Ishikawa (cell line): ENCODE results near the gene RNASE11.

Experiments
- CEBPB ChIP-seq: IDR thresholded peaks from 2 replicates; pipeline ENCODE4 v1.6.1; 2012
- CREB1 ChIP-seq: IDR thresholded peaks from 2 replicates; pipeline ENCODE4 v1.6.1; 2012; ENCODE audit warnings: low read depth
- EGR1 ChIP-seq: IDR thresholded peaks from 2 replicates; pipeline ENCODE4 v1.6.1; 2012
- EP300 ChIP-seq: IDR thresholded peaks from 2 replicates; pipeline ENCODE4 v1.6.1; 2012; ENCODE audit warnings: borderline replicate concordance
- FOXM1 ChIP-seq: IDR thresholded peaks from 2 replicates; pipeline ENCODE4 v1.6.1; 2012; ENCODE audit warnings: low read depth, borderline replicate concordance
- NFIC ChIP-seq: IDR thresholded peaks from 2 replicates; pipeline ENCODE4 v1.6.1; 2012
- RAD21 ChIP-seq: IDR thresholded peaks from 2 replicates; pipeline ENCODE4 v1.6.1; 2012; ENCODE audit warnings: low read depth
- TAF1 ChIP-seq: IDR thresholded peaks from 2 replicates; pipeline ENCODE4 v1.6.1; 2012; ENCODE audit warnings: low read depth, mild to moderate bottlenecking
- TCF12 ChIP-seq: IDR thresholded peaks from 2 replicates; pipeline ENCODE4 v1.6.1; 2012; ENCODE audit warnings: low read depth
- TEAD4 ChIP-seq: IDR thresholded peaks from 2 replicates; pipeline ENCODE4 v1.6.1; 2012
- YY1 ChIP-seq: IDR thresholded peaks from 2 replicates; pipeline ENCODE4 v1.6.1; 2012; ENCODE audit warnings: low read depth
- ZBTB7A ChIP-seq: IDR thresholded peaks from 2 replicates; pipeline ENCODE4 v1.6.1; 2012; ENCODE audit warnings: low read depth
- TF ChIP-seq, protein P1 (sequence below): IDR thresholded peaks from 2 replicates; pipeline ENCODE4 v1.6.1; 2012
- TF ChIP-seq, protein P2 (sequence below): IDR thresholded peaks from 2 replicates; pipeline ENCODE4 v1.6.1; 2012
- TF ChIP-seq, protein P3 (sequence below): IDR thresholded peaks from 2 replicates; pipeline ENCODE4 v1.6.1; 2012; ENCODE audit warnings: low read depth, mild to moderate bottlenecking

The RNASE11 gene

DNA sequence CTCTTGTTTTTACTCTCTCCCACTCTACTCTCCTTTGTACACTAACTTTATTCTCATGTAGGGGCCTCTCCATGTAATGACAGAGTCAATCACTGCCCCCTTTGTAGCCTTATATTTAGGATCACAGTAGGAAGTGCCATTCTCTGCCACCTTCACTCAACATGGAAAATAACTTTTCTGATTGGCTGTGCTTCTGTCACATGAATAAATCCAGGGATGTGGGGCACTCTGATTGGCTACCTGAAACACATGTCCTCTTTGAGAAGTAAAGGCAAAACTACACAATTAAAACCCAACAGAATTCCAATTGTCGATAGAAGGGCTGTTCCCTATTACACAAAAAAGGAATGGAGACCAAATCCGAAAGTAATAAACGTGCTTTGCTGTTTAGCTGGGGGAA lies 26.8 kb downstream of the RNASE11 start, which contains the start of gene RNASE9:
Gene RNASE9 (minus strand): TSS at position 87 of the 400 bp plus-strand sequence.
- TF ChIP-seq YY1 (no peak), RAD21 (no peak), TCF12 (no peak), EP300 (no peak), NFIC (no peak), CEBPB (no peak), CREB1 (no peak), FOXM1 (no peak), TAF1 (no peak), TEAD4 (no peak), EGR1 (no peak), ZBTB7A (no peak)
- TF ChIP-seq, protein P1, sequence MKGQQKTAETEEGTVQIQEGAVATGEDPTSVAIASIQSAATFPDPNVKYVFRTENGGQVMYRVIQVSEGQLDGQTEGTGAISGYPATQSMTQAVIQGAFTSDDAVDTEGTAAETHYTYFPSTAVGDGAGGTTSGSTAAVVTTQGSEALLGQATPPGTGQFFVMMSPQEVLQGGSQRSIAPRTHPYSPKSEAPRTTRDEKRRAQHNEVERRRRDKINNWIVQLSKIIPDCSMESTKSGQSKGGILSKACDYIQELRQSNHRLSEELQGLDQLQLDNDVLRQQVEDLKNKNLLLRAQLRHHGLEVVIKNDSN: no peak
- TF ChIP-seq, protein P2, sequence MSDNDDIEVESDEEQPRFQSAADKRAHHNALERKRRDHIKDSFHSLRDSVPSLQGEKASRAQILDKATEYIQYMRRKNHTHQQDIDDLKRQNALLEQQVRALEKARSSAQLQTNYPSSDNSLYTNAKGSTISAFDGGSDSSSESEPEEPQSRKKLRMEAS: no peak
- TF ChIP-seq, protein P3, sequence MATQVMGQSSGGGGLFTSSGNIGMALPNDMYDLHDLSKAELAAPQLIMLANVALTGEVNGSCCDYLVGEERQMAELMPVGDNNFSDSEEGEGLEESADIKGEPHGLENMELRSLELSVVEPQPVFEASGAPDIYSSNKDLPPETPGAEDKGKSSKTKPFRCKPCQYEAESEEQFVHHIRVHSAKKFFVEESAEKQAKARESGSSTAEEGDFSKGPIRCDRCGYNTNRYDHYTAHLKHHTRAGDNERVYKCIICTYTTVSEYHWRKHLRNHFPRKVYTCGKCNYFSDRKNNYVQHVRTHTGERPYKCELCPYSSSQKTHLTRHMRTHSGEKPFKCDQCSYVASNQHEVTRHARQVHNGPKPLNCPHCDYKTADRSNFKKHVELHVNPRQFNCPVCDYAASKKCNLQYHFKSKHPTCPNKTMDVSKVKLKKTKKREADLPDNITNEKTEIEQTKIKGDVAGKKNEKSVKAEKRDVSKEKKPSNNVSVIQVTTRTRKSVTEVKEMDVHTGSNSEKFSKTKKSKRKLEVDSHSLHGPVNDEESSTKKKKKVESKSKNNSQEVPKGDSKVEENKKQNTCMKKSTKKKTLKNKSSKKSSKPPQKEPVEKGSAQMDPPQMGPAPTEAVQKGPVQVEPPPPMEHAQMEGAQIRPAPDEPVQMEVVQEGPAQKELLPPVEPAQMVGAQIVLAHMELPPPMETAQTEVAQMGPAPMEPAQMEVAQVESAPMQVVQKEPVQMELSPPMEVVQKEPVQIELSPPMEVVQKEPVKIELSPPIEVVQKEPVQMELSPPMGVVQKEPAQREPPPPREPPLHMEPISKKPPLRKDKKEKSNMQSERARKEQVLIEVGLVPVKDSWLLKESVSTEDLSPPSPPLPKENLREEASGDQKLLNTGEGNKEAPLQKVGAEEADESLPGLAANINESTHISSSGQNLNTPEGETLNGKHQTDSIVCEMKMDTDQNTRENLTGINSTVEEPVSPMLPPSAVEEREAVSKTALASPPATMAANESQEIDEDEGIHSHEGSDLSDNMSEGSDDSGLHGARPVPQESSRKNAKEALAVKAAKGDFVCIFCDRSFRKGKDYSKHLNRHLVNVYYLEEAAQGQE: no peak

DNA sequence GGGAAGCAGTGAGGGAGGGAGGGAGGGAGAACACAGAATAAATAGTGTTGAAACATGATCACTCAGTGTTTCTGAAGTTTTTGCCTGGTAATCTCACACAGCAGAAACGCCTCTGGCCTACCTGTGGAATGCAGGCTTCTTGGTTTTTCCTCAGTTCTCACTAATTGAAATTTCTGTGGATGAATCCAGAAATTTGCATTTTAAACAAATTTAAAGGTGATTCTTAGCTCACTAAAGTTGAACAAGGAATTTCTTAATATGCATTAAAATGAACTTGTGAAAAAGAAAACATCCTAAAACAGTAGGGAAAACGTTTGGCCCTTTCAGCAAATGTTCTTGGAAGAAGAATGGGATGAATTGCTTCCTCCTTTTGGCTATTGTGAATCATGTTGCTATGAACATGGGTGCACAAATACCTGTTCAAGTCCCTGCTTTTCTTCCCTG lies 28.3 kb downstream of the RNASE11 start:
- TF ChIP-seq, protein P2: no peak
- TF ChIP-seq, protein P3: no peak
- TF ChIP-seq EGR1 (no peak), YY1 (no peak), TEAD4 (no peak), FOXM1 (no peak), CEBPB (no peak), TAF1 (no peak), RAD21 (no peak), TCF12 (no peak), CREB1 (no peak), EP300 (no peak), NFIC (no peak), ZBTB7A (no peak)
- TF ChIP-seq, protein P1: no peak

DNA sequence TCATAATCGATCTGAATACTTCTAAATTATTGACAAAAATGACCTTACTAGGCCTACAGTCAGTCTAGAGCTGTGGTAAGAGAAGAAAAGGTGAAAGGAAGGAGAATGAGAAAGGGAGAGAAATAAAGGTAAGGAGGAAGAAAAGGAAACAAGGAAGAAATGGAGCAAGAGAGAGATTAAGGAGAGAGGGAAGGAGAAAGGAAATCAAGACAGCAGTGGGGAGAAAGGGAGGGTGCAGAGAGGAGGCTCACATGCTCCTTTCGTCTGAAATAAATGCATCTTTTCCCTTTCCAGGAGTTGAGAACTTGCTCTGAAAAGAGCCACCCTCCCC lies 30.6 kb downstream of the RNASE11 start:
- no peak for TF ChIP-seq TCF12
- no peak for TF ChIP-seq CEBPB
- TF ChIP-seq, protein P3: no peak
- no peak for TF ChIP-seq RAD21
- TF ChIP-seq CREB1: no peak
- TF ChIP-seq, protein P1: no peak
- TF ChIP-seq YY1: no peak
- no peak for TF ChIP-seq EGR1
- TF ChIP-seq NFIC: no peak
- no peak for TF ChIP-seq EP300
- no peak for TF ChIP-seq TEAD4
- TF ChIP-seq ZBTB7A: no peak
- no peak for TF ChIP-seq TAF1
- no peak for TF ChIP-seq FOXM1
- TF ChIP-seq, protein P2: no peak
